ENCODE results near the gene MVD.
"Not testable (repeated sequence)": the region's sequence is repeated elsewhere in the genome, so short reads cannot be mapped to it uniquely, and the experiment has no call there.

The MVD gene

DNA sequence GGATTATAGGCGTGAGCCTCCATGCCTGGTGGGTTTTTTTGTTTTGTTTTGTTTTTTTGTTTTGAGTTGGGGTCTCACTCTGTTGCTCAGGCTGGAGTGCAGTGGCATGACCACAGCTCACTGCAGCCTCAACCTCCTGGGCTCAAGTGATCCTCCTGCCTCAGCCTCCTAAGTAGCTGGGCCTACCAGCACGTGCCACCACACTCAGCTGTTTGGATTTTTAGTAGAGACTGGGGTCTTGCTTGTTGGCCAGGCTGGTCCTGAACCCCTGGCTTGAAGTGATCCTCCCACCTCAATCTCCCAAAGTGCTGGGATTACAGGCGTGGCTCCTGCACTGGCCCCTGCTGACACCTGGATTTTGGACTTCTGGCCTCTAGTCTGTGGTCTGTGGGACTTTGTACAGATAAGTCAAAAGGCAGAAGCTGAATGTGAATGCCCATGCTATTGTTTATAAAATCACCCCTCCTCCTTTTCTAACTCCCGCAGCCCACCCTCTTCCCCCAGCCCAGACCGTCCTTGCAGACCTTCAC, 17.7 kb upstream of the MVD start:
- no peak for DNase-seq

GRCh38 chr16:88678224-88678979, 15.5 kb upstream of the MVD start:
- no peak for DNase-seq

DNA sequence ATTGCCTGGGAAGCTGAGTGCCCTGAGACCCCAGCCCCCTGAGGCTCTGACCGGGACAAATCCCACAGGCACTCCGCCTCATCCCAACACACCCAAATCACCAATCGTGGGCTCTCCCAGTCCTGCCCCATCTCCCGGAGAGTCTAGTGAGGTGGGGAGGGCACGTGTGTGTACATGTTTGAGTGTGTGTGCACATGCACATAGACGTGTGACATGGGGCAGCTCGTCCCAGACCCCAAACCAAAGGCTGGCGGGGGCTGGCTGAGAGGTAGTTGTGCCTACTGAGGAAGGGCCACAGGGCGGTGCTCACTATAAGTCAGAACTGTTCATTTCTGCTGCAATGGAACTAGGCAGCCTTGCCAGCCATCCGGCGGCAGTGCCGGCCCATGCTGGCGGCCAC, 14.8 kb upstream of the MVD start:
- DNase-seq = no peak

GRCh38 chr16:88676502-88677242, 13.8 kb upstream of the MVD start:
- DNase-seq = no peak

GRCh38 chr16:88673716-88674379, 11.0 kb upstream of the MVD start:
- no peak for DNase-seq

GRCh38 chr16:88672776-88673175, 9.9 kb upstream of the MVD start:
- no peak for DNase-seq

DNA sequence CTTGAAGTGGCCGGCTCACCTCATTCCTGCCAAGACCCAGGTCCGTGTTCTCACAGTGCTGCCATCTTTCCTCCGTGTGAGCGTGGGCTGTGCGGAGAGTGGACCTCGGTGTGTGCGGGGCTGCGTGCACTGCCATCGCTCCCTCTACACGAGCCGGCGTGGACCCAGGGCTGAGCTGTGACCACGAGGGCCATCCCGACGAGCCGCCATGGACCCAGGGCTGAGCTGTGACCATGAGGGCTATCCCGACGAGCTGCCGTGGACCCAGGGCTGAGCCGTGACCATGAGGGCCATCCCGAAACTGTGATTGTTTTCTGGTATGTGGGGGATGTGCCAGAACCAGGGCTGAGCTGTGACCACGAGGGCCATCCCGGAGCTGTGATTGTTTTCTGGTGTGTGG, 8.9 kb upstream of the MVD start:
- DNase-seq = no peak

GRCh38 chr16:88669980-88670379, 7.1 kb upstream of the MVD start:
- no peak for DNase-seq

DNA sequence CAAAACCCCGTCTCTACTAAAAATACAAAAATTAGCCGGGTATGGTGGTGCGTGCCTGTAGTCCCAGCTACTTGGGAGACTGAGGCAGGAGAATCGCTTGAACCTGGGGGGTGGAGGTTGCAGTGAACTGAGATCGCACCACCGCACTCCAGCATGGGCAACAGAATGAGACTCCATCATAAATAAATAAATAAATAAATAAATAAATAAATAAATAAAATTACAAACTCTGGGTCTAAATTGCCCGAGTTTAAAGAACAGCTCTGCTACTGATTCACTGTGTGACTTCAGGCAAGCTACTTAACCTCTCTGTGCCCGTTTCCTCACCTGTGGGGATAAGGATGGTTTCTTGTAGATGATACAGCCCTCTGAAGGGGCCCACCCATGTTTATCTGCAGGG, 6.6 kb upstream of the MVD start:
- not testable (repeated sequence) for DNase-seq

- DNase-seq = no peak
Measured at GRCh38 chr16:88667461-88667860, 4.6 kb upstream of the MVD start.

DNA sequence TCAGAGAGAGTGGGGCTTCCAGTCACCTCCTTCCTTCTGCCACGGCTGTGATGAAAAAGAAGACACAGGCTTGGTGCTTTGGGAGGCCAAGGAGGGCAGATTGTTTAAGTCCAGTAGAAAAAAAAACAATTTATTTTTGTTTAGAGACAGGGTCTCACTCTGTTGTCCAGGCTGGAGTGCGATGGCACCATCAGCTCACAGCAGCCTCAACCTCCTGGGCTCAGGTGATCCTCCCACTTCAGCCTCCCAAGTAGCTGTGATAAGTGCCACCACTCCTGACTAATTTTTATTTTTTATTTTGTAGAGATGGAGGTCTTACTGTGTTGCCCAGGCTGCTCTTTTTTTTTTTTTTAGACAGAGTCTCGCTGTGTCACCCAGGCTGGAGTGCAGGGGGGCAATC, 2.7 kb upstream of the MVD start:
- DNase-seq = no peak

DNA sequence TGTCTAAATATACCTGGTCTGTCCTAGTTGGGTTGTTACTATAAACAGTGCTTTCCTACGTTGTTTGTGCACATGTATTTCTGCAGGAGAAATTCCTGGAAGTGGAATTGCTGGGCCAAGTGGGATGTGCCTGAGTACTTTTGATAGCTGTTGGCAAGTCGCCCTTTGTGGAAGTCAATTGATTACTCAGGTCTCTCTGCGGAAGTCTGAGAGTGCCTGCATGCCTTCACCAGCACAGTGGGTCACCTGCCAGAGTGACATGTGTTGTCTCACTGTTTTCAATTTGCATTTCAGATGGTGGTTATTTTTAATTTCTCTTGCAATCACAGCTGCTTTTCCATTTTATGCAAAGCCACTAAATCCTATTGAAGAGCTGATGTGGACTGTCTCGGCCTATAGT, 2.3 kb upstream of the MVD start:
- no peak for DNase-seq

DNA sequence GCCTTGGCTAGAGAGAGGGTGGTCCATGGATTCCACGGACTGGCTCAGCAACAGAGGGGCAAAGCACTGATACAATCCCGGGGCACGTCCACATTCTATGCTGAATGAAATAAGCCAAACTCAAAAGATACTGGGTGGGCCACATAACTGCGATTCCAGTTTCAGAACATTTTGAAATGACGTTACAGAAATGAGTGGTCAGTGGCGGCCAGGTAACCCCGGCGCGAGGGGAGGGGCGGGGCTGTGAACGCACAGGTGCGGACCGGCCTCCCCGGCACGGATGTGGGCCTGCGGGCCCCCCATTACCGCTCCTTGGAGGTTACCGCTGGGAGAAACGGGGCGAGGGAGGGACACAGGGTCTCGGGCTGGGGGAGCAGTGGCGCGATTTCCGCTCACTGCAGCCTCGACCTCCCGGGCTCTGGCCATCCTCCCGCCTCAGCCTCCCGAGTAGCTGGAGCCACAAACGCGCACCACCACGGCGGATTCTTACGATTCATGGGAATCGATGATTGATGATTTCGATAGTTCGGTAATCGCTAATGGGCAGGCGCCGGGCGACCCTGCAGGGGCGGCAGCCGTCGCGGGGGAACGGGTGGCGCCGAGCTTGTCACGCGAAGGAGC, 559 bp downstream of the MVD start:
- DNase-seq = no peak

DNA sequence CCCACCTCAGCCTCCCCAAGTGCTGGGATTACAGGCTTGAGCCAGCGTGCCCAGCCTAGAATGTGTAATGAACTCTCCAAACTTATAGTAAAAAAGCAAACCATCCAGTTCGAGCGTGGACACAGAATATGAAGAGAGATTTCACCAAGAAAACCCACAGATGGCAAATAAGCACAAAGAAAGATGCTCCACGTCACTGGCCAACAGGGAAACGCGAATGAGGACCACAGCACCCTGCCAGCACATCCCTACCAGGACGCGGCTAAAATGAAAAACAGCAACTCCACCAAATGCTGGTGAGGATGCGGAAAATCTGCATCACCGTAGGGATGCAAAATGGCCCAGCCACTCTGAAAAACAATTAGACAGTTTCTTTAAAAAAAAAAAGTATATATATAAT, 1.4 kb downstream of the MVD start:
- no peak for DNase-seq

DNA sequence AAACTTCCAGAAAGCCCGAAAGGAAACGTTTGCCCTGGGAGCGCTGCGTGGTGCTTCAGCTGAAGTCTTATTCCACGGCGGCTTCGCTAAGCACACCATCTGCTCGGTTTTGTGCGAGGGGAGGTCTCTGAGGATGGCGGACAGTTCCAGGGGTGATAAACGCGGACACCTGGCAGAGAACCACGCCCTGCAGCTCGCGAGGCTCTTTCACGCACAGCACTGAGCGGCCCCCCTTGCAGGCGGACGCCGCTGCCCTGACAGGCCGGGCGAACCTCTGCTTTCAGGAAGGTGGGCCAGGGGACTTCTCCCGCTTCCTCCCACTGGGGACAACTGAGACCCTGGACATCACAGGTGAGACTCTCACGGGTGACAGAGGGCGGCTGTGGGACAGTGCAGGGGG, 3.7 kb downstream of the MVD start:
- DNase-seq = no peak

- no peak for DNase-seq
Measured at GRCh38 chr16:88658714-88659113, 4.2 kb downstream of the MVD start.

- DNase-seq = no peak
Measured at GRCh38 chr16:88657371-88657770, 5.5 kb downstream of the MVD start.

DNA sequence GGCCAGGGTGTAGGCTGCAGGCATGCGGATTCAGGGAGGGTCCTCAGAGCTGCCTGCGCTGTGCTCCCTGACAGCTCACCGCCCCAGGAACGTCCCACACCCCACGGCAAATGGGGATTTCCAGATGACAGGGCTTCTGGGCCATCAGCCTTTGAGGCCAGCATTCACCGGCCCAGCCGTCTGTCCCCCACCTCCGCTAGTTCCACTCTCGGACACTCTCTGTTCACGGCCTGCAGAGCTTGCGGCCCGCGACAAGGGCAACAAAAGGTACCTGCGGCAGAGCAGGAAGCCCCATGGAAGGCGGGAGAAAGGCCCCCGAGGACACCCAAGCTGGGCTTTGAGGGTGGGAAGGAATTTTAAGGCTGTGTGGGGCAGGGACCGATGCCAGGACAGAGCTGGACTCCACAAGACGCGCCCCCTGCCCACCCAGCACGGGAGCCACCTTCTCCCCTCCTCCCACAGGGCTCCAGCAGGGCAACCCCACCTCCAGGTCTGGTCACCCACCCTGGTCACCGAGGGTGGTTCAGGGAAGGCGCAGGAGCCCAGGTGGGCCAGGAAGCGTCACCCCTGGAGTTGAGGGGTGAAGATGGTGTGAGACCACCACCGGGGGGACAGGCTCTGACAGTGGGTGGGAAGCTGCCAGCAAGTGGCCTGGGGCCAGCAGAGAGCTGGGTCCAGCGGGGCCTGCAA, 6.5 kb downstream of the MVD start:
- no peak for DNase-seq

- DNase-seq = no peak
Measured at GRCh38 chr16:88655733-88656281, 7.1 kb downstream of the MVD start.

- no peak for DNase-seq
Measured at GRCh38 chr16:88655053-88655732, 7.7 kb downstream of the MVD start.

GRCh38 chr16:88654363-88655052, 8.4 kb downstream of the MVD start:
- DNase-seq = no peak

Measured in NCI-H446 (cell line).